COLO668 (cell line): Measurements from ENCODE around the gene RYR2.

ENCODE experiments used
- DNase-seq: peaks from one replicate; lab custom pipeline; 2025; ENCODE audit not compliant: unreplicated experiment; lab: John Stamatoyannopoulos, UW

RYR2 gene

GRCh38 chr1:237031480-237031879 is 10.5 kb upstream of the RYR2 start:
- no peak for DNase-seq

- DNase-seq = no peak
Measured at GRCh38 chr1:237032029-237032428, 10.0 kb upstream of the RYR2 start.

GRCh38 chr1:237033061-237033460 is 8.9 kb upstream of the RYR2 start:
- DNase-seq = no peak

- no peak for DNase-seq
Measured at GRCh38 chr1:237033804-237034203, 8.2 kb upstream of the RYR2 start.

GRCh38 chr1:237035759-237036158 is 6.2 kb upstream of the RYR2 start:
- DNase-seq = no peak

GRCh38 chr1:237038211-237038610 is 3.8 kb upstream of the RYR2 start:
- DNase-seq = no peak

- no peak for DNase-seq
Measured at GRCh38 chr1:237040823-237041222, 1.2 kb upstream of the RYR2 start.

GRCh38 chr1:237041461-237041794 is 556 bp upstream of the RYR2 start:
- DNase-seq = no peak

- no peak for DNase-seq
Measured at GRCh38 chr1:237042526-237042891, 525 bp downstream of the RYR2 start.

GRCh38 chr1:237042892-237043576 is 1.1 kb downstream of the RYR2 start:
- DNase-seq = no peak

GRCh38 chr1:237043846-237044636 is 2.1 kb downstream of the RYR2 start:
- DNase-seq = no peak

- no peak for DNase-seq
Measured at GRCh38 chr1:237045278-237046016, 3.5 kb downstream of the RYR2 start.

- no peak for DNase-seq
Measured at GRCh38 chr1:237048803-237049202, 6.8 kb downstream of the RYR2 start.

- no peak for DNase-seq
Measured at GRCh38 chr1:237050185-237050584, 8.2 kb downstream of the RYR2 start.

GRCh38 chr1:237050915-237051314 is 8.9 kb downstream of the RYR2 start:
- no peak for DNase-seq

GRCh38 chr1:237054313-237054712 is 12.3 kb downstream of the RYR2 start:
- DNase-seq = no peak

GRCh38 chr1:237058470-237058869 is 16.5 kb downstream of the RYR2 start:
- DNase-seq = no peak

GRCh38 chr1:237059244-237059643 is 17.3 kb downstream of the RYR2 start:
- DNase-seq = no peak

GRCh38 chr1:237062976-237063375 is 21.0 kb downstream of the RYR2 start:
- no peak for DNase-seq

GRCh38 chr1:237065903-237066302 is 23.9 kb downstream of the RYR2 start:
- no peak for DNase-seq

GRCh38 chr1:237070519-237070918 is 28.5 kb downstream of the RYR2 start:
- DNase-seq = no peak
